Measurements from ENCODE around the gene KRT82. TPM values are rescaled to one million over a fixed set of nuclear protein-coding genes. Genes with fewer than 3 reads are reported as not detected.
A peak's percentile ranks its signal among the peaks of the same experiment; 100 is the strongest.

KRT82 gene
- total RNA-seq, 2 donors from 2014 or later = not detected

DNA sequence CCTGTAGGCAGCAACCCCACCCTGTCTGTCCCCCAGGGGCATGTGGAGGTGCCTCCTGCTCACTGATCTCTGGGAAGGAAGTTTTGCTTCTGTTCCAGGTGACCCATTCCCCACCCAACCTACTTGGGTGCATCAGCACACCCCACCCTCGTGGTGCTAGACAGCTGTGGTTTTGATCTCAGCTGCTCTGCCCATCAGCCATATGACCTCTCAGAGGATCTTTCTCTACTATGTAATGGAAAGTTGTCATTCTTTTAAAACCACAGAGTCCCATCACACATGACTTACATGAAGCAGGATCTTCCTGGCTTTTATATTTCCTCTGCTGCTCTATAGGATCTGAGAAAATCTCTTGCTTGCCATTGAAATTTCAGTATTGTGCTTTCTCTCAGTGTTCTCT, 13.5 kb upstream of the KRT82 start:
- Histone ChIP-seq H3K4me1 (no peaks in the 10 kb centered on the region), H3K27ac (no peak overlapping the region), H3K9ac (ENCODE audit: low read depth in 2 of 2, low read length in 2 of 2) (no peak overlapping the region), H3K4me3 (no peak overlapping the region), H3K27me3 (no peaks in the 10 kb centered on the region), H3K9me3 (no peaks in the 10 kb centered on the region), H3K36me3 (no peaks in the 10 kb centered on the region)
- no peak for DNase-seq
- intact Hi-C loops (cut with DNase I) = no loop called here
- TF ChIP-seq, protein P1, sequence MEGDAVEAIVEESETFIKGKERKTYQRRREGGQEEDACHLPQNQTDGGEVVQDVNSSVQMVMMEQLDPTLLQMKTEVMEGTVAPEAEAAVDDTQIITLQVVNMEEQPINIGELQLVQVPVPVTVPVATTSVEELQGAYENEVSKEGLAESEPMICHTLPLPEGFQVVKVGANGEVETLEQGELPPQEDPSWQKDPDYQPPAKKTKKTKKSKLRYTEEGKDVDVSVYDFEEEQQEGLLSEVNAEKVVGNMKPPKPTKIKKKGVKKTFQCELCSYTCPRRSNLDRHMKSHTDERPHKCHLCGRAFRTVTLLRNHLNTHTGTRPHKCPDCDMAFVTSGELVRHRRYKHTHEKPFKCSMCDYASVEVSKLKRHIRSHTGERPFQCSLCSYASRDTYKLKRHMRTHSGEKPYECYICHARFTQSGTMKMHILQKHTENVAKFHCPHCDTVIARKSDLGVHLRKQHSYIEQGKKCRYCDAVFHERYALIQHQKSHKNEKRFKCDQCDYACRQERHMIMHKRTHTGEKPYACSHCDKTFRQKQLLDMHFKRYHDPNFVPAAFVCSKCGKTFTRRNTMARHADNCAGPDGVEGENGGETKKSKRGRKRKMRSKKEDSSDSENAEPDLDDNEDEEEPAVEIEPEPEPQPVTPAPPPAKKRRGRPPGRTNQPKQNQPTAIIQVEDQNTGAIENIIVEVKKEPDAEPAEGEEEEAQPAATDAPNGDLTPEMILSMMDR (IDR thresholded peaks at IDR 0.05) = no peak

DNA sequence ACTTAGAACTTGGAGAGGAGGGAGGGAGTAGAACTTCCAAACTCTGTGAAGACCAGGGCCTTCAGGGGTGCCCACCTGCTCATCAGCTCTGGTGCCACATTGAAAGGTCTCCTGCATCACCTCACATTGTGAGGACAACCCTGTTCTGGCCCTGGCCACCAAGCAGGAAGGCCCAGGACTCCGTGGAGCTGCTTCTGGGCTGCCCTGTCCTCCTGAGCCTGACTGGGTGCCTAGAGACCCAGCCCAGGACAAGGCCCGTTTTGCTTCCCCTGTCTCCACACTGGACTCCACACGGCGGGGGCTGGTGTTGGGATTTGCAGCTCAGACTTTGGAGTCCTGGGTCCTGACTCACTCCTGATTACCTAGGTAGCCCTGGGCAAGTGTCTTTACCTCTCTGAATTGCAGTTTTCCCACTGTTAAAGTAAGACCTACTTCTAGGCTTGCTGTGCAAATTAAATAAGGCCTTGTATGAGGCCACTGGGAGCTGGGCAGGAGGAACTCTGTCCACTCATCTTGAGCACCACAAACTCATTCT, 12.5 kb upstream of the KRT82 start:
- Histone ChIP-seq H3K4me1 (no peaks in the 10 kb centered on the region), H3K27me3 (no peaks in the 10 kb centered on the region), H3K36me3 (no peaks in the 10 kb centered on the region), H3K4me3 (no peak overlapping the region), H3K27ac (no peak overlapping the region), H3K9ac (ENCODE audit: low read depth in 2 of 2, low read length in 2 of 2) (no peak overlapping the region), H3K9me3 (no peaks in the 10 kb centered on the region)
- DNase-seq = no peak
- intact Hi-C loops (cut with DNase I) = no loop called here
- TF ChIP-seq, protein P1 (IDR thresholded peaks at IDR 0.05) = no peak

DNA sequence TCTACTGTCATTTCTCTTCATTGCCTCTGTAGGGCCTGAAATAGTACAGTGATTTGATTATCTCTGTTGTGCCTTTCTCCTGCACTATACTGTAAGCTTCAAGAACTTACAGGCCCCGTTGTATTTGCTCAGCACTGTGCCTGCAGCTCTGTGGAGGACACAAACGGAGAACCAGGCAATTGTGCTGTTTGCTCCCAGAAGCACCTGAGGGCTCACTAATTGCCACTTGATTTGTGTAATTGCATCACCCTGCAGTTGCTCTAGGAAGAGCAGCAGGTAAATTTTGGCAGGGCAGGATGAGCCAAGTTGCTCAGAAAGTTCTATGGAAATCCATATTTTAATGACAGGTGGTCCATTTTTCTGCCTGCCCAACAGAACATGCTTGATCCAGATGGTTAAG, 11.6 kb upstream of the KRT82 start:
- Histone ChIP-seq H3K27ac (no peak overlapping the region), H3K9ac (ENCODE audit: low read depth in 2 of 2, low read length in 2 of 2) (no peak overlapping the region), H3K4me1 (no peaks in the 10 kb centered on the region), H3K36me3 (no peaks in the 10 kb centered on the region), H3K27me3 (no peaks in the 10 kb centered on the region), H3K4me3 (no peak overlapping the region), H3K9me3 (no peaks in the 10 kb centered on the region)
- TF ChIP-seq, protein P1 (IDR thresholded peaks at IDR 0.05) = no peak
- DNase-seq = no peak
- intact Hi-C loops (cut with DNase I) = no loop called here

DNA sequence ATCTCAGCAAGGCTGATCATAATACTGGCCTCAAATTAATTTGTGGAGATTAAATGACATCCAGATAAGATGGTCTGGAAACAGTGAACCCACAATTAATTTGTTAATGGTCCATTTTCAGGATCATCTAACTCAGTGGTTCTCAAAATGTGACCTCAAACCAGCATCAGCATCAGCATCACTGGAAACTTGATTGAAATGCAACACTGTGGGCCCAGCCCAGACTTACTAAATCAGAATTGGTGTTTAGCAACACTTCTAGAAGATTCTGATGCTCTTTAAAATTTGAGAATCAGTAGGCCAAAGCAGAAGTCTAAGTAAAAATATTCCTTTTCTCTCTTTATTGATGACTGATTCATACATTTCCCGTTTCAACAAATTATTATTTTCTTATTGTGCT, 10.7 kb upstream of the KRT82 start:
- Histone ChIP-seq H3K36me3 (no peaks in the 10 kb centered on the region), H3K4me1 (no peaks in the 10 kb centered on the region), H3K9ac (ENCODE audit: low read depth in 2 of 2, low read length in 2 of 2) (no peak overlapping the region), H3K27ac (no peak overlapping the region), H3K9me3 (no peaks in the 10 kb centered on the region), H3K27me3 (no peaks in the 10 kb centered on the region), H3K4me3 (no peak overlapping the region)
- DNase-seq = no peak
- TF ChIP-seq, protein P1 (IDR thresholded peaks at IDR 0.05) = no peak
- intact Hi-C loops (cut with DNase I) = no loop called here

DNA sequence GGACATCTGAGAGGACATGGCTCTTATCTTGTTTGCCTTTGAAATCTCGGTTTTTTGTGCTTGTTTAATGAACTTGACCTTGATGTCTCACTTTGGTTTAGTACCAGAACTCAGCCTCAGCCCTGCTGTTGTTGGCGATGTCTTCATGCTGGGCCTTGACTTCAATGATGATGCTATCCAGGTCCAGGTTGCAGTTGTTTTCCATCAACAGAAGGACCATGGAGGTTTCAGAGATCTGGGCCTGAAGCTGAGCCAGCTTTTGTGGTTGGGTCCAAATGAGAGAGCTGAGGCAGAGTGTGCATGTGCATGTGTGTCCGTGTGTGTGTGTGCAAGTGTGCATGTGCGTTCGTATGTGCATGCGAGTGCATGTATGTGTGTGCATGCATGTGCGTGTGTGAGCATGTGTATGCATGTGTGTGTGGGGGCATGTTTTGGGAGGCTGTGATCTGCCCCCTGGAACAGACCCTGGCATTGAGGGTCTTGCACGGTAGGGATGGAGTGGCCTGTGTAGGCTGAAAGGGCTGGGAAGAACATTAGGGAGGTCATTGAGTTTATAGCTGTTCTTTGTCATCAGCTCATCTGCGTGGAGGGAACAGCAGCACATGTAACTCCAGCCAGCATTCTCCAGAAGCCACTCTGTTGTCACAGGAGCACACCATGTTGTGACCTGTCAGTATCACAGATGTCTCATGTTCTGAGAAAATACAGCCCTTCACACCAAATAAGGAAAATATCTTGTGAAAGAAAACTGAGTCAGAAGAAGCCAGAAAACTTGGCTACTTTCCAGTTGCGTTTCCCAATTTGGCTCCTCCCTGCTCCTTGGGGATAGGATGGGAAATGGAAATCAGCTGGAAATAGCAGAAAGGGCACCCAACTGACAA, 10.0 kb upstream of the KRT82 start:
- Histone ChIP-seq H3K4me1 (no peaks in the 10 kb centered on the region), H3K27me3 (no peaks in the 10 kb centered on the region), H3K36me3 (no peaks in the 10 kb centered on the region), H3K27ac (no peak overlapping the region), H3K4me3 (no peak overlapping the region), H3K9ac (ENCODE audit: low read depth in 2 of 2, low read length in 2 of 2) (no peak overlapping the region), H3K9me3 (no peaks in the 10 kb centered on the region)
- intact Hi-C loops (cut with DNase I) = no loop called here
- TF ChIP-seq, protein P1 (IDR thresholded peaks at IDR 0.05) = no peak
- DNase-seq = peak; percentile 45

Measured in colonic mucosa (tissue), 4 donors.